Cardiac septum (tissue), 1 donor: ENCODE measurements around the gene SCARF2. TPM values are rescaled to one million over a fixed set of nuclear protein-coding genes. Genes with fewer than 3 reads are reported as not detected.
A peak's percentile ranks its signal among the peaks of the same experiment; 100 is the strongest.
"Not testable (repeated sequence)": the region's sequence is repeated elsewhere in the genome, so short reads cannot be mapped to it uniquely, and the experiment has no call there.

Experiments used
- DNase-seq: peaks from one replicate; pipeline ENCODE4 v3.0.0-alpha.2; 2020; ENCODE audit warnings: low spot score
- intact Hi-C: fragments of 100-400 bp; cut with DNase I; formaldehyde crosslinking; loops from one replicate; pipeline ENCODE4 v1.14.0; 2022
- total RNA-seq: library from RNA; stranded (reverse); fragmentation: NEBNext Ultra II Directional; extraction: Animal tissue kit (Norgen Biotek cat#: 25700); gene quantifications from one replicate; pipeline ENCODE4 v1.2.1, GENCODE V29; 2021
- donor health status: DM: no; HTN: no; CAD: no.

Gene SCARF2
- total RNA-seq, 1 donor from 2014 or later, result 5.2 TPM

GRCh38 chr22:20402960-20403778, 34.5 kb downstream of the SCARF2 start:
- no peak for DNase-seq

DNA sequence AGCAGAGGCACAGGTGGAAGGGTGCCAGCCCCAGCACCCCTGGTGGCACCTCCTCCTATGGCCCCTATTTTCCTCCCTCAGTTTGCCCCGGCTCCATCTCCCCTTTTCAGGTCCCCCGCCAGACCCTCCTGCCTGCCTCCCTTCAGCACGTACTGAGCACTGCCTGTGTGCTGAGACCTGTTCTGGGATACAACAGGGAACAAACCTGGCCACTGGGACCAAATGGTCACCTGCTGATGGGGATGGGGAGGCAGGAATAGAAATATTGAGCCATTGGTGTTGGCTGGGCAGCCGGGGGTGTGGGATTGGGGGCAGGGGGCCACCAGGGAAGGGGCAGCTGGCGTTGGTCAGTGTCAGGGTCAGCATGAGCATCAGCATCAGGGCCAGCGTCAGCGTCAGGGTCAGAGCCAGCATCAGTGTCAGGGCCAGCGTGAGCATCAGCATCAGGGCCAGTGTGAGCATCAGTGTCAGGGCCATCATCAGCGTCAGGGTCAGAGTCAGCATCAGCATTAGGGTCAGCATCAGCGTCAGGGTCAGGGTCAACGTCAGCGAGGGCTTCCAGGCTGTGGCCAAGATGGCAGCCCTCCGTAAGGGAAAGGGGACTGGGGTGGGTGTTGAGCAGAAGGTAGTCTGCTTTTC, 36.1 kb downstream of the SCARF2 start:
- intact Hi-C loops, result no loop called here
- DNase-seq, result no peak

More at GRCh38 chr22:20402960-20403778, 34.5 kb downstream of the SCARF2 start:
- intact Hi-C loops, result no loop called here

DNA sequence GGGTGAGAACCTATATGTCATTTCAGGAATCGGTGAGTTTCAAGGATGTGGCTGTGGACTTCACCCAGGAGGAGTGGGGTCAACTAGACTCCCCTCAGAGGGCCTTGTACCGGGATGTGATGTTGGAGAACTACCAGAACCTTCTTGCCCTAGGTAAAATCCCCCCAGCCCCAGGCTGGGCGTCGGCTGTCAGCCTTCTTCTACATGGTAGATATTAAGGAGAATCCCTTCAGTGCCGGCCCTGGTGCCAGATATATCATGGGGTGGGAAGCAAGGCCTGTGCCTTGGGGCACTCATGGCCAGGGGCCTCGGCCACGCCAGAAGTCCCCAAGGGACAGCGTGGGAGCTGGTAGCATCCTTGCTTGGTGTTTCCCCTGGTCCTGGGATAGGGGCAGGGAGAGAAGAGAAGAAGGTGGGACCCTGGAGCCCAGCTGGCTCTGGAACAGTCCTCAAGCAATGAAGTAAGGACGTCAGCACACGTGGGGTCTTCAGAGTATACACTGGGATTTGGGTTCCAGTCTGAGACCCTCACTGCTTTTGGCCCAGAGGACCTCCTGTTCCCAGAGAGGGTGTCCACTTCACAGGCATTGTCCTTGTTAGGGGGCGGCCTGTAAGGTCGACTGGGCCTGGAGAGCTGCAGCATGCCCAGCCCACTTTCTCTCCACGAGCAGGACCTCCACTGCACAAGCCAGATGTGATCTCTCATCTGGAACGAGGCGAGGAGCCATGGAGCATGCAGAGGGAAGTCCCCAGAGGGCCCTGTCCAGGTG, 36.8 kb downstream of the SCARF2 start:
- no peak for DNase-seq
- intact Hi-C loops, result no loop called here

GRCh38 chr22:20399866-20400605, 37.6 kb downstream of the SCARF2 start:
- no peak for DNase-seq
- intact Hi-C loops, result no loop called here

DNA sequence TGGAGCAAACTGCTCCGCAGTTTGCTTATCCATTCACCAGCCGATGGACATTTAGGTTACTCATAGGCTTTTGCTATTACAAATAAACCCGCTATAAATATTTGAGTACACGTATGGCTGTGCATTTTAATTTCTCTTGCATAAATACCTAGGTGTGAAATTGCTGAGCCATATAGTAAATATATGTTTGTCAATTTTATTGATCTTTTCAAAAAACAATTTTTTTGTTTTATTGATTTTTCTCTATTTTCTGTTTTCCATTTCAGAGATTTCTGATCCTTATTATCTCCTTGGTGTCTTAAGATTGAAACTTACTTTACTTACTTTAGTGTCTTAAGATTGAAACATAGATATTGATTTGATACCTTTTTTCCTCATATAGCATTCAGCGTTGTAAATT, 39.2 kb downstream of the SCARF2 start:
- intact Hi-C loops, result no loop called here
- no peak for DNase-seq

DNA sequence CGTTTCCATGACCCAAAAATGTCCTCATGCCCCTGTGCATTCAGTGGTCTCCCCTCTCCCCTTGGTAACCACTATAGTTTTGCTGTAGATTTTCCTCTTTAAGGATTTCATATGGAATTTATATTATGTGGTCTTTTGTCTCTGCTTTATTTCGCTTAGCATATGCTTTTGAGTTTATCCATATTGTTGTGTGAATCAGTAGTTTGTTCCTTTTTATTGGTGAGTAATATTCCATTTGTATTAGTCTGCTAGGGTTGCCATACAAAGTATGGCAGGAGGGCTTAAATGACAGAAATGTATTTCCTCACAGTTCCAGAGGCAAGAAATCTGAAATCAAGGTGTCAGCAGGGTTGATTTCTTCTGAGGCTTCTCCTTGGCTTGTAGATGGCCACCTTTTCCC, 40.1 kb downstream of the SCARF2 start:
- no peak for DNase-seq
- intact Hi-C loops, result no loop called here

DNA sequence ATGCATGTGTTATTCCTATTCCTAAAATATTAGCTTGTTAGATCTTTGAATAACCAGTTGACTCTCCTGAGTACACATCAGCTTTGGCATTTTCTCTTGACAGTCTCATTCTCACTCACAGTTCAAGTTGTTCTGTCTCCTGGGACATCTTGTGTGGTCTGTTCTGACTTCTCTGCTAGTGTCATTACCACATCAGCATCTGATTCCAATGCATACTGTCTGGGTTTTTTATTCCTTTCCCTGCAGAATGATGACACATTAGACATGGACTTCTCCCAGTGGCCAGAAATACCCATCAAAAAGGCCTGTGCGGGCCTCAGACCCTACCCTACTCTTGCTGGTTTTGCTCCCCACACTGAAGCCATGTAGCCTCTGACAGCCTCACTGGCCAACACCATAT, 41.0 kb downstream of the SCARF2 start:
- intact Hi-C loops, result no loop called here
- no peak for DNase-seq

DNA sequence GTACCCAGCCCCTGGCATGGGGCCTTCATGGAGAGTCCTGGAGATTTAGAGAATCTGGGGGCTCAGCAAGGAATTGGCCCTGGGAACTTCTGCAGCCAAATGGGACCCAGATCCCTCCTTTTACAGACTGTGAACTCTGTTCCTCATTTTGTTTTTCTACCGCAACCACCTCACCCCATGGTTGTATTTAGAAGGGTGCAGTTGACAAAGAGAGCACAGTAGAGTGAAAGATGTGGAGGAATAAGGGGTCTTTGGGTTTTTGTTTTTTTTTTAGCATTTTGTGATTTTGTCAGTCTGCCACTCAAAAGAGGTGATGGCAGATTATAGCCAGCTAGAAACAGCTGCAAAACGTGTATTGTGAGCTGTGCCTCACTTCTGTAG, 41.7 kb downstream of the SCARF2 start:
- intact Hi-C loops, result no loop called here

GRCh38 chr22:20395181-20395906, 42.3 kb downstream of the SCARF2 start:
- DNase-seq, result no peak
- intact Hi-C loops, result no loop called here

More for the DNA sequence above, 41.7 kb downstream of the SCARF2 start:
- no peak for DNase-seq

- intact Hi-C loops, result no loop called here
- DNase-seq, result peak; percentile 93
Measured at GRCh38 chr22:20393705-20394476, 43.7 kb downstream of the SCARF2 start, which contains the start of gene ZNF74. Gene ZNF74, plus strand, starts transcription at chr22:20394151. Its CDS starts 478 bp downstream, at chr22:20394629.

GRCh38 chr22:20392983-20393704, 44.5 kb downstream of the SCARF2 start:
- intact Hi-C loops, result no loop called here
- no peak for DNase-seq

DNA sequence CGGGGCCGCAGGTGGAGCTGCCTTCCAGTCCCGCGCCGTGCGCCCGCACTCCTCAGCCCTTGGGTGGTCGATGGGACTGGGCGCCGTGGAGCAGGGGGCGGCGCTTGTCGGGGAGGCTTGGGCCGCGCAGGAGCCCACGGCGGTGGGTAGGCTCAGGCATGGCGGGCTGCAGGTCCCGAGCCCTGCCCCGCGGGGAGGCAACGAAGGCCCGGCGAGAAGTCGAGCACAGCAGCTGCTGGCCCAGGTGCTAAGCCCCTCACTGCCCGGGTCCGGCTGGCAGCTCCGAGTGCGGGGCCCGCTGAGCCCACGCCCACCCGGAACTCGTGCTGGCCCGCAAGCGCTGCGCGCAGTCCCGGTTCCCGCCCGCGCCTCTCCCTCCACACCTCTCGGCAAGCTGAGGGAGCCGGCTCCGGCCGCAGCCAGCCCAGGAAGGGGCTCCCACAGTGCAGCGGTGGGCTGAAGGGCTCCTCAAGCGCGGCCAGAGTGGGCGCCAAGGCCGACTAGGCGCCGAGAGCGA, 45.2 kb downstream of the SCARF2 start:
- intact Hi-C loops, DNase-seq: not testable (repeated sequence)

GRCh38 chr22:20391222-20391621, 46.4 kb downstream of the SCARF2 start:
- intact Hi-C loops, result no loop called here
- DNase-seq, result no peak

DNA sequence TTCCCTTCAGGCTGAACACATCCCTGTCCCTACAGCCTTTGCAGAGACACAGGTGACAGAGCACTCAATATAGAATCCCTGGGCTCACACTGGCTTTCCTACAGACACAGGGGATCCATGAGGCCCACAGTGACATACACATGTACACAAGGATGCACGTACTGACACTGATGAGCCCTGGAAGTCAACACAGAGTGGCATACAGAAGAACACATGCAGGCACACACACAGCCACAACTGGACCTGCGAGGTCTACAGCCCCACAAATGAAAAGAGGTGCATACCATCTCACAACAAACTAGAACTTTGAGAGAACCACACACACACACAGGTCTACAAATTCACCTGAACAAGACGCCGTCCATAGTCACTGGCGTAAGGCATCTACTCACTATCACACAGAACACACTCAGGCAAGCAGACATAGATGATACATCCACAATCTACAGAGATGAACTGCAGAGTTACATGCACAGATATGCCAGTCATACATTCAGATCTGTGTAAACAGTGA, 47.2 kb downstream of the SCARF2 start:
- intact Hi-C loops, result no loop called here
- no peak for DNase-seq

- no peak for DNase-seq
- intact Hi-C loops, result no loop called here
Measured at GRCh38 chr22:20389288-20389687, 48.3 kb downstream of the SCARF2 start.

- intact Hi-C loops, result no loop called here
- no peak for DNase-seq
Measured at GRCh38 chr22:20388200-20388599, 49.4 kb downstream of the SCARF2 start.

DNA sequence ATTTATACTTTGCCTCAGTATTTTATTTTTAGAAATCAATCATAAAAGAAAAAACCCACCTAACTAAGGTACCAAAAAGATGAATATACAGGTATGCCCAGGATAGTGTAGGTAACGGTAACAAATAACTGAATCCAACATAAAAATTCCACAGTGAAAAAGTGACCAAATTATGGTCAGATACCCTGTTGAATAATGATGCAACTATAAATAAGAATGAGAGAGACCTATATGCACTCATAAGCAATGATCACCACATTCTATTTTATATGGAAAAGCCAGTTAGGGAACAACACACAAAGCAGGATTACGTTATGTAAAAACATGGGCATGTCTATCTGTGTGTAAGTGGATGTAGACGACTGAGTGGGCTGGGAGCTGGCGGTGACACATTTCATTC, 50.7 kb downstream of the SCARF2 start:
- no peak for DNase-seq
- intact Hi-C loops, result no loop called here
